GM12878 (cell line): Measurements from ENCODE around the gene NTRK3. TPM values are rescaled to one million over a fixed set of nuclear protein-coding genes. Genes with fewer than 3 reads are reported as not detected.

Source experiments
- ATAC-seq: fragments of 200-7000 bp; cut with Tn5 transposase; 3 replicates; pipeline ENCODE4 v1.9.1; 2020; ENCODE audit warnings: mild to moderate bottlenecking, moderate library complexity
- BruUV-seq: library from RNA; stranded (reverse); fragments of 400-500 nt; replicated peaks from 2 replicates; lab custom pipeline; 2021; lab: Mats Ljungman, UMichigan
- CTCF ChIA-PET: fragments of 300-600 bp; sonication (Branson Sonifier 250); formaldehyde crosslinking; extraction: SDS; loops from one replicate; lab custom pipeline; 2021; ENCODE audit warnings: inconsistent platforms; lab: Yijun Ruan, JAX
- POLR2A ChIA-PET: fragments of 350-600 bp; formaldehyde crosslinking; extraction: SDS; loops from one replicate; lab custom pipeline; 2021; ENCODE audit warnings: inconsistent platforms; lab: Charles Lee
- RAD21 ChIA-PET: fragments of 300-600 bp; sonication (Branson Sonifier 250); formaldehyde crosslinking; loops from one replicate; lab custom pipeline; 2023; ENCODE audit warnings: antibody characterized with exemption; ENCODE audit not compliant: unreplicated experiment; lab: Charles Lee
- SMC1A ChIA-PET: fragments of 300-600 bp; sonication (Branson Sonifier 250); formaldehyde crosslinking; loops from one replicate; lab custom pipeline; 2023; ENCODE audit not compliant: unreplicated experiment, uncharacterized antibody; lab: Charles Lee
- DNase-seq: peaks from one replicate; pipeline ENCODE4 v3.0.0-alpha.2; 2011; ENCODE audit warnings: low read depth, low spot score
- FAIRE-seq: peaks from 3 replicates; lab custom pipeline; 2011; peaks lifted over from hg19 to GRCh38; lab: Jason Lieb, UNC
- H2AFZ ChIP-seq: 2 replicates; pipeline ENCODE4 v1.6.0; 2011; ENCODE audit warnings: low read depth, low read length, control low read depth; ENCODE audit not compliant: control insufficient read depth
- H3K27ac ChIP-seq: 2 replicates; pipeline ENCODE4 v1.5.1; 2011; ENCODE audit warnings: control low read depth; ENCODE audit not compliant: control insufficient read depth, insufficient read depth
- H3K27me3 ChIP-seq, 2 experiments: replicated peaks in 1 of 2; 2 replicates each; pipeline versions ENCODE4 v1.6.0 to v1.6.1; 2011; ENCODE audit warnings: low read length in 1 of 2; ENCODE audit not compliant: control insufficient read depth in 2 of 2, insufficient read depth in 2 of 2
- H3K36me3 ChIP-seq, 2 experiments: 2 replicates each; pipeline ENCODE4 v1.5.1; 2011; ENCODE audit warnings: low read length in 1 of 2; ENCODE audit not compliant: control insufficient read depth in 2 of 2, insufficient read depth in 2 of 2
- H3K4me1 ChIP-seq: 2 replicates; pipeline ENCODE4 v1.6.1; 2011; ENCODE audit warnings: mild to moderate bottlenecking, low read length, moderate library complexity, mixed read lengths; ENCODE audit not compliant: control insufficient read depth, insufficient read depth
- H3K4me2 ChIP-seq: 2 replicates; pipeline ENCODE4 v1.6.0; 2011; ENCODE audit warnings: control low read depth; ENCODE audit not compliant: control insufficient read depth, insufficient read depth
- H3K4me3 ChIP-seq: fragments of 200-600 bp; sonication (generic); 2 replicates; pipeline ENCODE4 v1.5.1; 2016
- H3K79me2 ChIP-seq: 2 replicates; pipeline ENCODE4 v1.6.0; 2011; ENCODE audit warnings: low read length; ENCODE audit not compliant: control insufficient read depth, insufficient read depth
- H3K9ac ChIP-seq: 2 replicates; pipeline ENCODE4 v1.8.0; 2011; ENCODE audit warnings: low read length, control low read depth, mixed read lengths; ENCODE audit not compliant: control insufficient read depth, insufficient read depth
- H3K9me3 ChIP-seq: replicated peaks from 3 replicates; pipeline ENCODE4 v1.5.1; 2011; ENCODE audit warnings: mild to moderate bottlenecking, low read length; ENCODE audit not compliant: control insufficient read depth, insufficient read depth
- H4K20me1 ChIP-seq: 2 replicates; pipeline ENCODE4 v1.6.0; 2011; ENCODE audit not compliant: control insufficient read depth, insufficient read depth
- ATF7 ChIP-seq: fragments of 450-650 bp; IDR thresholded peaks from 2 replicates; pipeline ENCODE4 v1.6.1; 2016; ENCODE audit warnings: low read depth, mild to moderate bottlenecking
- CREM ChIP-seq: IDR thresholded peaks from 2 replicates; pipeline ENCODE4 v1.6.1; 2014; ENCODE audit warnings: antibody characterized with exemption, low read depth
- EZH2 ChIP-seq: IDR thresholded peaks from 2 replicates; pipeline ENCODE4 v1.6.1; 2012; ENCODE audit warnings: low read depth, mild to moderate bottlenecking, control low read depth, inconsistent platforms, low read length, borderline replicate concordance; ENCODE audit not compliant: control insufficient read depth
- GABPA ChIP-seq: IDR thresholded peaks from 2 replicates; pipeline ENCODE4 v1.6.1; 2014; ENCODE audit warnings: antibody characterized with exemption, low read depth, mild to moderate bottlenecking, inconsistent platforms
- HDAC2 ChIP-seq: fragments of 200-600 bp; sonication (generic); IDR thresholded peaks from 2 replicates; pipeline ENCODE4 v1.6.1; 2017
- HDGF ChIP-seq: fragments of 450-650 bp; IDR thresholded peaks from 2 replicates; pipeline ENCODE4 v1.6.1; 2016; ENCODE audit warnings: antibody characterized with exemption
- PAX5 ChIP-seq: IDR thresholded peaks from 2 replicates; pipeline ENCODE4 v1.6.1; 2011; ENCODE audit warnings: low read depth, low read length, borderline replicate concordance
- RAD51 ChIP-seq: fragments of 450-650 bp; IDR thresholded peaks from 2 replicates; pipeline ENCODE4 v1.6.1; 2016; ENCODE audit warnings: moderate library complexity, mild to moderate bottlenecking, inconsistent platforms
- RCOR1 ChIP-seq: conservative IDR thresholded peaks from 2 replicates; pipeline ENCODE4 v1.6.1; 2012; ENCODE audit warnings: low read depth, low read length, improper control_type of control experiment
- SIN3A ChIP-seq: IDR thresholded peaks from 2 replicates; pipeline ENCODE4 v1.6.1; 2012; ENCODE audit warnings: low read depth, low read length, improper control_type of control experiment
- STAT3 ChIP-seq: IDR thresholded peaks from 2 replicates; pipeline ENCODE4 v1.6.1; 2011; ENCODE audit warnings: low read depth, low read length, improper control_type of control experiment
- SUZ12 ChIP-seq: fragments of 200-600 bp; sonication (generic); IDR thresholded peaks from one replicate; pipeline ENCODE4 v1.6.1; 2018; ENCODE audit warnings: antibody characterized with exemption, mild to moderate bottlenecking; ENCODE audit not compliant: unreplicated experiment
- ZNF24 ChIP-seq: fragments of 450-650 bp; IDR thresholded peaks from 2 replicates; pipeline ENCODE4 v1.6.1; 2017; ENCODE audit warnings: antibody characterized with exemption, mild to moderate bottlenecking
- WGBS: methylation state at CpG from one replicate; pipeline ENCODE4 v1.1.6; 2016; ENCODE audit warnings: low lambda C conversion rate; ENCODE audit not compliant: insufficient replicate concordance, insufficient coverage; ENCODE audit errors: missing lambda C conversion rate; 5-methylcytosine and 5-hydroxymethylcytosine counted together
- in situ Hi-C: fragments of 300-500 bp; cut with MboI; formaldehyde crosslinking; loops from 9 replicates; pipeline ENCODE4 v1.14.3; 2018; ENCODE audit warnings: mixed read lengths
- intact Hi-C: fragments of 100-400 bp; cut with micrococcal nuclease; formaldehyde crosslinking; loops from one replicate; pipeline ENCODE4 v1.14.2; 2022; ENCODE audit not compliant: unreplicated experiment
- polyA plus RNA-seq, 11 experiments: library from polyadenylated mRNA; depleted of rRNA in 4 of 11; unstranded in 6 of 11; stranded (reverse) in 5 of 11; fragments of >200 nt; fragmentation: Nextera tagmentation in 4 of 11; fragmentation: Illumina TruSeq in 1 of 11; extraction: Ambion mirVana in 4 of 11; extraction: Trizol in 1 of 11; gene quantifications; 1 replicate in 1 of 11; 2 replicates in 10 of 11; pipeline versions ENCODE4 v1.2.1 to v1.2.3, GENCODE V29; 2011 to 2016; ENCODE audit warnings: inconsistent platforms in 2 of 11, missing spikeins in 2 of 11, low read depth in 1 of 11
- total RNA-seq, 4 experiments: library from RNA; depleted of rRNA in 3 of 4; stranded (reverse); fragments of >200 nt in 3 of 4; fragmentation: Illumina TruSeq in 1 of 4; extraction: Trizol in 1 of 4; gene quantifications; 2 replicates each; pipeline versions ENCODE4 v1.2.1 to v1.2.3, GENCODE V29; 2013 to 2021
- TF ChIP-seq, protein P1 (sequence below): IDR thresholded peaks from 2 replicates; pipeline ENCODE4 v1.6.1; 2012; ENCODE audit warnings: improper control_type of control experiment, low read depth, low read length; ENCODE audit not compliant: insufficient replicate concordance
- TF ChIP-seq, protein P2 (sequence below): fragments of 450-650 bp; IDR thresholded peaks from 2 replicates; pipeline ENCODE4 v1.6.1; 2017; ENCODE audit warnings: antibody characterized with exemption, mild to moderate bottlenecking, moderate library complexity

Gene NTRK3
- total and polyA plus RNA-seq, 10 of the 15 experiments (the other 5 are each of a cell fraction or from before 2014, with no cell fraction given), result not detected

DNA sequence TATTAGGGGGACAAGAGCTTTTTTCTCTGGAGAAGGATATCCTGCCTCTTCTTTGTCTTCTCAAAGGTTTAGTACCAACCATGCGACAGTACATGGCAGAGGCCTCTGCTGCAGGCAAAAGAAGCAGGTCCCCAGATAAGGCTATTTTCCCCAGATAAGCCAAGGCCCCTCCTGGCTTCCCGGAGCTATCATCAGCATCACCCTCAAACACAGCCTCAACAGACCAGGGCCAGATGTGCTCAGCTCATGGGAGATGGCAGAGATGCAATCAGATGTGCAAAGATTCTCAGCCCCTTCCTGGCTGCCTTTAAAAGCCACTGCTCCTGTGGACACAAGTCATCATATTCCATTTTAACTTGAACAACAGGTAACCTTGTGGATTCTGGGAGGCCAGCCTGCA, 49.0 kb downstream of the NTRK3 start:
- no peak overlapping the region for H3K27ac ChIP-seq
- no peaks in the 10 kb centered on the region for H4K20me1 ChIP-seq
- no peaks in the 10 kb centered on the region for H3K36me3 ChIP-seq
- intact Hi-C loops, result no loop called here
- ChIA-PET SMC1A (no interaction called here), POLR2A (no interaction called here), CTCF (no interaction called here), RAD21 (no interaction called here)
- no peak for ATAC-seq
- 41% methylated on average over 2 of the region's 2 CpGs for WGBS
- DNase-seq, result no peak
- H3K4me2 ChIP-seq, result no peak overlapping the region
- no peaks in the 10 kb centered on the region for H3K4me1 ChIP-seq
- H3K4me3 ChIP-seq, result no peak overlapping the region
- no peak overlapping the region for H3K9ac ChIP-seq
- H3K9me3 ChIP-seq, result no peaks in the 10 kb centered on the region
- in situ Hi-C loops, result no loop called here
- H3K27me3 ChIP-seq, result peaks cover 0 to 2% of the 10 kb centered on the region in 2 experiments; a peak in 1 of 4 replicates
- no peaks in the 10 kb centered on the region for H3K79me2 ChIP-seq
- H2AFZ ChIP-seq, result no peak overlapping the region
- FAIRE-seq, result no peak
- BruUV-seq, result no TSS peak
- TF ChIP-seq ATF7 (no peak), RCOR1 (no peak), SUZ12 (no peak), STAT3 (no peak), EZH2 (no peak), CREM (no peak), HDGF (no peak), PAX5 (no peak), SIN3A (no peak), RAD51 (no peak), ZNF24 (no peak), GABPA (no peak), HDAC2 (no peak)
- TF ChIP-seq, protein P1, sequence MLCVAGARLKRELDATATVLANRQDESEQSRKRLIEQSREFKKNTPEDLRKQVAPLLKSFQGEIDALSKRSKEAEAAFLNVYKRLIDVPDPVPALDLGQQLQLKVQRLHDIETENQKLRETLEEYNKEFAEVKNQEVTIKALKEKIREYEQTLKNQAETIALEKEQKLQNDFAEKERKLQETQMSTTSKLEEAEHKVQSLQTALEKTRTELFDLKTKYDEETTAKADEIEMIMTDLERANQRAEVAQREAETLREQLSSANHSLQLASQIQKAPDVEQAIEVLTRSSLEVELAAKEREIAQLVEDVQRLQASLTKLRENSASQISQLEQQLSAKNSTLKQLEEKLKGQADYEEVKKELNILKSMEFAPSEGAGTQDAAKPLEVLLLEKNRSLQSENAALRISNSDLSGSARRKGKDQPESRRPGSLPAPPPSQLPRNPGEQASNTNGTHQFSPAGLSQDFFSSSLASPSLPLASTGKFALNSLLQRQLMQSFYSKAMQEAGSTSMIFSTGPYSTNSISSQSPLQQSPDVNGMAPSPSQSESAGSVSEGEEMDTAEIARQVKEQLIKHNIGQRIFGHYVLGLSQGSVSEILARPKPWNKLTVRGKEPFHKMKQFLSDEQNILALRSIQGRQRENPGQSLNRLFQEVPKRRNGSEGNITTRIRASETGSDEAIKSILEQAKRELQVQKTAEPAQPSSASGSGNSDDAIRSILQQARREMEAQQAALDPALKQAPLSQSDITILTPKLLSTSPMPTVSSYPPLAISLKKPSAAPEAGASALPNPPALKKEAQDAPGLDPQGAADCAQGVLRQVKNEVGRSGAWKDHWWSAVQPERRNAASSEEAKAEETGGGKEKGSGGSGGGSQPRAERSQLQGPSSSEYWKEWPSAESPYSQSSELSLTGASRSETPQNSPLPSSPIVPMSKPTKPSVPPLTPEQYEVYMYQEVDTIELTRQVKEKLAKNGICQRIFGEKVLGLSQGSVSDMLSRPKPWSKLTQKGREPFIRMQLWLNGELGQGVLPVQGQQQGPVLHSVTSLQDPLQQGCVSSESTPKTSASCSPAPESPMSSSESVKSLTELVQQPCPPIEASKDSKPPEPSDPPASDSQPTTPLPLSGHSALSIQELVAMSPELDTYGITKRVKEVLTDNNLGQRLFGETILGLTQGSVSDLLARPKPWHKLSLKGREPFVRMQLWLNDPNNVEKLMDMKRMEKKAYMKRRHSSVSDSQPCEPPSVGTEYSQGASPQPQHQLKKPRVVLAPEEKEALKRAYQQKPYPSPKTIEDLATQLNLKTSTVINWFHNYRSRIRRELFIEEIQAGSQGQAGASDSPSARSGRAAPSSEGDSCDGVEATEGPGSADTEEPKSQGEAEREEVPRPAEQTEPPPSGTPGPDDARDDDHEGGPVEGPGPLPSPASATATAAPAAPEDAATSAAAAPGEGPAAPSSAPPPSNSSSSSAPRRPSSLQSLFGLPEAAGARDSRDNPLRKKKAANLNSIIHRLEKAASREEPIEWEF, result no peak
- TF ChIP-seq, protein P2, sequence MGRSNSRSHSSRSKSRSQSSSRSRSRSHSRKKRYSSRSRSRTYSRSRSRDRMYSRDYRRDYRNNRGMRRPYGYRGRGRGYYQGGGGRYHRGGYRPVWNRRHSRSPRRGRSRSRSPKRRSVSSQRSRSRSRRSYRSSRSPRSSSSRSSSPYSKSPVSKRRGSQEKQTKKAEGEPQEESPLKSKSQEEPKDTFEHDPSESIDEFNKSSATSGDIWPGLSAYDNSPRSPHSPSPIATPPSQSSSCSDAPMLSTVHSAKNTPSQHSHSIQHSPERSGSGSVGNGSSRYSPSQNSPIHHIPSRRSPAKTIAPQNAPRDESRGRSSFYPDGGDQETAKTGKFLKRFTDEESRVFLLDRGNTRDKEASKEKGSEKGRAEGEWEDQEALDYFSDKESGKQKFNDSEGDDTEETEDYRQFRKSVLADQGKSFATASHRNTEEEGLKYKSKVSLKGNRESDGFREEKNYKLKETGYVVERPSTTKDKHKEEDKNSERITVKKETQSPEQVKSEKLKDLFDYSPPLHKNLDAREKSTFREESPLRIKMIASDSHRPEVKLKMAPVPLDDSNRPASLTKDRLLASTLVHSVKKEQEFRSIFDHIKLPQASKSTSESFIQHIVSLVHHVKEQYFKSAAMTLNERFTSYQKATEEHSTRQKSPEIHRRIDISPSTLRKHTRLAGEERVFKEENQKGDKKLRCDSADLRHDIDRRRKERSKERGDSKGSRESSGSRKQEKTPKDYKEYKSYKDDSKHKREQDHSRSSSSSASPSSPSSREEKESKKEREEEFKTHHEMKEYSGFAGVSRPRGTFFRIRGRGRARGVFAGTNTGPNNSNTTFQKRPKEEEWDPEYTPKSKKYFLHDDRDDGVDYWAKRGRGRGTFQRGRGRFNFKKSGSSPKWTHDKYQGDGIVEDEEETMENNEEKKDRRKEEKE, result no peak
